Stimulated activated naive CD8-positive, alpha-beta T cell treated with anti-CD3 and anti-CD28 coated beads, Interleukin-15, amount 100 ng/mL, for 72 hours (primary cell): ENCODE measurements around the gene ROR1.
"Not testable (repeated sequence)": the region's sequence is repeated elsewhere in the genome, so short reads cannot be mapped to it uniquely, and the experiment has no call there.

Source experiments
- ATAC-seq: fragments of 150-1000 bp; cut with Tn5 transposase; 2 replicates; pipeline ENCODE4 v1.10.0; 2021; ENCODE audit warnings: mild to moderate bottlenecking, moderate library complexity
- DNase-seq, 2 donors: peaks; one replicate each; pipeline ENCODE4 v3.0.0; 2021 to 2022
- H3K27ac Mint-ChIP-seq, 2 donors: one replicate each; pipeline ENCODE4 v1.8.0; 2022; ENCODE audit warnings: mild to moderate bottlenecking in 2 of 2, mixed read lengths in 2 of 2, moderate library complexity in 2 of 2
- H3K27me3 Mint-ChIP-seq: one replicate; pipeline ENCODE4 v1.8.0; 2022; ENCODE audit warnings: mixed read lengths
- H3K4me1 Mint-ChIP-seq: one replicate; pipeline ENCODE4 v1.8.0; 2022; ENCODE audit warnings: mild to moderate bottlenecking, mixed read lengths
- H3K4me3 Mint-ChIP-seq, 2 donors: one replicate each; pipeline ENCODE4 v1.8.0; 2022; ENCODE audit warnings: mild to moderate bottlenecking in 2 of 2, mixed read lengths in 2 of 2, moderate library complexity in 1 of 2
- H3K9me3 Mint-ChIP-seq, 2 donors: one replicate each; pipeline ENCODE4 v1.8.0; 2022; ENCODE audit warnings: mixed read lengths in 2 of 2

ROR1 gene

DNA sequence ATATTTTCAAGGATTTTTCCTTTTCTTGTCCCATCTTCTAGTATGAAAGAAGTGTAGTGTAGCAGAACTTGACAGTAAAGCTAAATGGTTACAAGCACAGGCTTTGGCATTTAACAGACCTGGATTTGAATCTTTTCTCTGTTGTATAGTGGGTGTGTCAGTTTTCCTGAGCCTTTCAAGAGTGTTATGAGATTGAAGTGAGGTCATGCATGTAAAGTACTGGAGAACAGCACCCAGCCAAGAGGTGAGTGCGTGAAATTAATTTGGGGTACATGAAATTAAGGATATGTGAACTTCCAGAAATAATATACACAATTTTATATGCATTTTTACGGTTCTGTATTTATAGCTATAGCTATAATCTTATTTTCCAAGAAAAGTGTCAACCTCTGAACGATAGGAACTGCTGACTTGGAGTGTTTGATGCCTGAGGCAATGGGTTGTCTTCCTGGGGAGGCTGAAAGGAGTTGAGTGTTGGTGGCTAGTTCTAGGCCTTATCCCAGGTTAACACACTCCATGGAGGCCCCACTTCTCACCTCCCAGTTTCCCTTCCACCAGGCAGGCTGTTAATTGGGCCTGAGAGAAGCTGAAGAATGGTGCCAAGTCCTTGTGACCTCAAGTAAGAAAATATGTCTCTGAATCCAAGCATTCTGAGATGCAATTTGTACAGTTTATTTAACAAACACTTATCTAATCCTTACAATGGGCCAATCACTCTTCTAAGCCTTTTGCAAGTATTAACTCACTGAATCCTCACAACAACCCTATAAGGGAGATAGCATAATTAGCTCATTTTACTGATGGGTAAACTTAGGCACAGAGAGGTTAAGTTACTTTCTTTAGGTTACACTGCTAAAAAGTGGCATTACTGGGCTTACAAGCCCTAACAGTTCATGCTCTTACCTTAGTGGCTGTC is 4.4 kb downstream of the ROR1 start:
- no peak overlapping the region for H3K4me3 Mint-ChIP-seq
- DNase-seq (no peak), ATAC-seq (no peak)
- H3K9me3 Mint-ChIP-seq = no peaks in the 10 kb centered on the region
- H3K27ac Mint-ChIP-seq = no peak overlapping the region
- peaks cover 71% of the 10 kb centered on the region for H3K27me3 Mint-ChIP-seq
- peaks cover 16% of the 10 kb centered on the region for H3K4me1 Mint-ChIP-seq

DNA sequence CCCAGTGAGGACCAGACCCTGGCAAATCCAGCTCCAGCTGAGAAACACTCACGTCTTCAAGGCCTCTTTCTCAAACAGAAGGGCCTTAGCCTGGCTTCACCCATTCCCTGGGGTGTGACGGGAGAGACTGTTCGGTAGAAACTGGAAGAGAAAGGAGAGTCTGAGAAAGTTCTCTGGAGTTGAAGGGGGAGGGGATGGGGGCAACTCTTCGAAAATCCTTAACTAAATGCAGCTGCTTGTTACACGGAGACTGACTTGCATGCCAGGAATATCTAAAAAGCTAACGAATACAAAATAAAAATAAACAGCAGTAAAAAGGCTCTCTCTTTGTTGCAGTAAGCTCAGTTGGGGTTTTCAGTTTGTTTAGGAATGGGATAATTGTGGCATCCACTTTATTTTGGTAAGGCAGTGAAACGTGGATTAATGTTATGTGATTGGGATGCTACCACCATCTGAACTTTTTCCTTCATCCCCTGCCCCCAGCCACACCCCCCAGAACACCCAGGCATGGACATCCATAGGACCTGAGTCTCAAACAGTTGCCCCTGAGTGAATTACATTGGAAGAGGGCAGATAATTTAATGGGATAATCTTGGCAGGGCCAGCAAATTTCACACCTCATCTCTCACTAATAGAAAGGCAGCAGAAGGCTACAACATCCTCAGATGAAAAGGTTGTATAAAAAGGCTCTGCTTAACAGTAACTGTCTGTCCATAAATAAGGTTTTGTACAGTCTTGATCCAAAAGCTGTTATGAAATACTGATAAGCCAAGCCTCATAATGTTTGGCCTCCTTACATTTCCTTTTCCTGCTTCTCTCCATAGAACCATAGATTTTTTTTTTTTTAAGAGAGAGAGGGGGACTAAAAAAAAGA is 5.8 kb downstream of the ROR1 start:
- Mint-ChIP-seq H3K27ac (no peak overlapping the region), H3K9me3 (no peaks in the 10 kb centered on the region), H3K4me1 (peaks cover 8% of the 10 kb centered on the region), H3K4me3 (no peak overlapping the region), H3K27me3 (peaks cover 61% of the 10 kb centered on the region)
- ATAC-seq (no peak), DNase-seq (no peak)

DNA sequence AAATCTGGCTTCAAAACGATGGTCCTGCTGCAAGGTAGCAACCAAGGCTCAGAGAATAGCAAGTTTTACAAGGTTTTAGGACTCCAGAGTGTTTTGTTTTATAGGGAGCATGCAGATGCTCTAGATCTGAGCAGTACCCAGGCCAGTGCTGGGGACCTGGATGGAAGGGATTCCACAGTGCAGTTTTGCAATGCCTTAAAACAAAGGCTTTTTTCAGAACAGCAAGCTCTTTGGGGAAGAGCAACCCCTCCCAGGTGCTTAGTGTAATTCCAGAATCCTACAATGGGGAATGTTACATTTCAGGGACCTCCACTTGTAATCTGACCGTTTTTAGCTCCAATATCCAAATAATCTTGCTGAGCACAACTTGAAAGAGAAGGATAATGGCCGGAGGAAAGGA is 6.7 kb downstream of the ROR1 start:
- ATAC-seq = no peak

GRCh38 chr1:63782982-63783381 is 9.2 kb downstream of the ROR1 start:
- Mint-ChIP-seq H3K27ac (no peak overlapping the region), H3K9me3 (no peaks in the 10 kb centered on the region), H3K4me1 (no peaks in the 10 kb centered on the region), H3K4me3 (no peak overlapping the region), H3K27me3 (peaks cover 27% of the 10 kb centered on the region)
- ATAC-seq (no peak), DNase-seq (no peak)

More for the DNA sequence above, 6.7 kb downstream of the ROR1 start:
- no peak for DNase-seq
- Mint-ChIP-seq H3K4me3 (no peak overlapping the region), H3K27me3 (peaks cover 52% of the 10 kb centered on the region), H3K9me3 (no peaks in the 10 kb centered on the region), H3K4me1 (no peaks in the 10 kb centered on the region), H3K27ac (no peak overlapping the region)

- DNase-seq (no peak), ATAC-seq (no peak)
- Mint-ChIP-seq H3K9me3 (no peaks in the 10 kb centered on the region), H3K4me3 (no peak overlapping the region), H3K4me1 (no peaks in the 10 kb centered on the region), H3K27me3 (peaks cover 21% of the 10 kb centered on the region), H3K27ac (no peak overlapping the region)
These were observed 10.3 kb downstream of the ROR1 start for GRCh38 chr1:63784083-63784482.

DNA sequence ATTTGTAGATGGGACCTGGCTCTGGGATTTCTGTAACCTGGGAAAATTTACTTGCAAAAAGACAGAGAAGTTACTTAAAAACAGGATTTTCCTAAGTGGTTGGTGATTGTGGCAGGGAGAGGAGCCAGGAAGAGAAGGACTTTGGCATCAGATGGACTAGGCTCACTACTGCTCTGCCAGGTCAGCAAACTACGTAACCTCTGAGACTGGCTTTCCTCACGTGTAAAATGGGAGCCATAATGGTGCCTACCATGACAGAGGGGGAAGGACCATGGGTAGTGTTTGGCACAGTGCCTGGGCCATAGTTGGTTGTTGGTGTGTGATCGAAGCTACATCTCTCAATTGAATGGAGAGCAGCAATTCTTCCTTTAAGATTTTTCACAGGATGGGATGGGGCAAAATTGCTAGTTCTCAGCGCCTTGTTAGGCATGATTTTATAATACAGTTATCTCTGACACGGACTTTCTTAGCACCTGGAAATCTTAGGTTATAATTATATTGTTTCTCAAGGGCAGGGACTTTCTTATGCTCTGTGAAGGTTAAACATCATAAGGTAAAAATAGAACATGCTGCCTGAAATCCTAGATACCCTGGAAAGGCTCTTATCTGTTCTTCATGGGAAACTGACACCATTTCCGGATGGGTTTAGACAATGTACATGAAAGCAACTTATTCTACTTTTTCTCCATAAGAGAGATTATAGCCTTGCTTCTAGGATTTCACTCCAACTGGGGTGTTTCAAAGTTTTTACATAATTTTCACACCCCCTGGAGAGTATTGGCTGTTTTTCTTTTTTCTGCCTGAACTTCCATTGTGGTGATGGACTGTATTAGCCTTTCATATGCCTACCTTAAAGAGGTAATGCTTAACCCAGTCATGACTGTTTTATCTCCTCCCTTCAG is 10.9 kb downstream of the ROR1 start:
- peaks cover 14% of the 10 kb centered on the region for H3K27me3 Mint-ChIP-seq
- no peaks in the 10 kb centered on the region for H3K9me3 Mint-ChIP-seq
- H3K4me1 Mint-ChIP-seq = no peaks in the 10 kb centered on the region
- H3K27ac Mint-ChIP-seq = no peak overlapping the region
- ATAC-seq (no peak), DNase-seq (no peak)
- H3K4me3 Mint-ChIP-seq = no peak overlapping the region

DNA sequence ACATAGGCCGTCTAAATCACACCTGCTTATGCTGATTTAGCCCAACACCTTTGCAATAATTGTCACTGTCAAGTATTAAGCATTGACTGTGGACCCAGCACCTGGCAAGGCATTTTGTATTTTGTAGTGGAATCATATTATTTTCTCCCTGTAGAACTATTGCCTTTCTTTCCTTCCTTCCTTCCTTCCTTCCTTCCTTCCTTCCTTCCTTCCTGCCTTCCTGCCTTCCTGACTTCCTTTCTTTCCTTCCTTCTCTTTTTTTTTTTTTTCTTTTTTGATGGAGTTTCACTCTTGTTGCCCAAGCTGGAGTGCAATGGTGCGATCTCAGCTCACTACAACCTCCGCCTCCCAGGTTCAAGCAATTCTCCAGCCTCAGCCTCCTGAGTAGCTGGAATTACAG is 13.5 kb downstream of the ROR1 start:
- not testable (repeated sequence) for DNase-seq, ATAC-seq, H3K4me1 Mint-ChIP-seq, H3K4me3 Mint-ChIP-seq, H3K9me3 Mint-ChIP-seq, H3K27ac Mint-ChIP-seq
- peaks cover 12% of the 10 kb centered on the region for H3K27me3 Mint-ChIP-seq

- ATAC-seq (no peak), DNase-seq (no peak)
- Mint-ChIP-seq H3K27me3 (peaks cover 12% of the 10 kb centered on the region), H3K4me3 (no peak overlapping the region), H3K9me3 (no peaks in the 10 kb centered on the region), H3K4me1 (no peaks in the 10 kb centered on the region), H3K27ac (no peak overlapping the region)
These were observed 14.1 kb downstream of the ROR1 start for GRCh38 chr1:63787875-63788274.

GRCh38 chr1:63789856-63790605 is 16.2 kb downstream of the ROR1 start:
- Mint-ChIP-seq H3K9me3 (no peaks in the 10 kb centered on the region), H3K27me3 (peaks cover 18% of the 10 kb centered on the region), H3K4me1 (no peaks in the 10 kb centered on the region), H3K4me3 (no peak overlapping the region), H3K27ac (no peak overlapping the region)
- DNase-seq = no peak
- ATAC-seq = no peak

- H3K27me3 Mint-ChIP-seq = peaks cover 20% of the 10 kb centered on the region
- H3K4me1 Mint-ChIP-seq = no peaks in the 10 kb centered on the region
- DNase-seq (no peak), ATAC-seq (no peak)
- H3K27ac Mint-ChIP-seq = no peak overlapping the region
- H3K4me3 Mint-ChIP-seq = no peak overlapping the region
- H3K9me3 Mint-ChIP-seq = no peaks in the 10 kb centered on the region
These were observed 17.2 kb downstream of the ROR1 start for GRCh38 chr1:63790989-63791388.

GRCh38 chr1:63792152-63792551 is 18.3 kb downstream of the ROR1 start:
- no peak overlapping the region for H3K4me3 Mint-ChIP-seq
- H3K27ac Mint-ChIP-seq = no peak overlapping the region
- H3K9me3 Mint-ChIP-seq = no peaks in the 10 kb centered on the region
- ATAC-seq (no peak), DNase-seq (no peak)
- peaks cover 20% of the 10 kb centered on the region for H3K27me3 Mint-ChIP-seq
- no peaks in the 10 kb centered on the region for H3K4me1 Mint-ChIP-seq

- Mint-ChIP-seq H3K4me3 (no peak overlapping the region), H3K27me3 (peaks cover 20% of the 10 kb centered on the region), H3K27ac (no peak overlapping the region), H3K4me1 (no peaks in the 10 kb centered on the region), H3K9me3 (no peaks in the 10 kb centered on the region)
- ATAC-seq = no peak
- DNase-seq = no peak
These were observed 20.0 kb downstream of the ROR1 start for GRCh38 chr1:63793741-63794240.

DNA sequence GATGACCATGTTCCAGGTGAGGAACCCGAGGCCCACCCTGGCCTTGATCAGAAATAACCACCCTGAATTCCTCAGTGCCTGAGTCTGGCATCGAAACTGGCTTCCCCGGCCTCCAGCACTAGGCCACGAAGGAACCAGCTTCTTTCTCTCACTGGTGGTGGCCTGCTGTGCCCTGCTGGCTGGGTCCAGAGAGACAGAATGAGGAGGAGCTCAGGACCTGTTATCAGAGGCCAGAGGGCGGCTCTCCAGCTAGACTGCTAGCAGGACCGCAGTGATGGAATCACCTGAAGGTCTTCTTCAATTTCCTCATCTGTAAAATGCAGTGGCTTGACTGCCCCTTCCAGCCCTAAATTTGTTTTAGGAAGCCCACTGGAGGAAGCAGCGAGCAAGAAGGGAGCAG is 20.5 kb downstream of the ROR1 start:
- ATAC-seq (no peak), DNase-seq (no peak)
- no peak overlapping the region for H3K4me3 Mint-ChIP-seq
- no peaks in the 10 kb centered on the region for H3K9me3 Mint-ChIP-seq
- peaks cover 23% of the 10 kb centered on the region for H3K27me3 Mint-ChIP-seq
- H3K4me1 Mint-ChIP-seq = no peaks in the 10 kb centered on the region
- no peak overlapping the region for H3K27ac Mint-ChIP-seq

- Mint-ChIP-seq H3K27me3 (peaks cover 29% of the 10 kb centered on the region), H3K27ac (no peak overlapping the region), H3K4me3 (no peak overlapping the region), H3K4me1 (no peaks in the 10 kb centered on the region), H3K9me3 (no peaks in the 10 kb centered on the region)
- ATAC-seq (no peak), DNase-seq (no peak)
These were observed 21.1 kb downstream of the ROR1 start for GRCh38 chr1:63794939-63795378.
